HG03342 (cell line): ENCODE data around the gene LRP8.
A peak's percentile ranks its signal among the peaks of the same experiment; 100 is the strongest.

Experiments
- ATAC-seq: cut with Tn5 transposase; IDR thresholded peaks from one replicate; pipeline ENCODE4 v1.9.1; 2021; ENCODE audit warnings: mild to moderate bottlenecking, moderate library complexity; ENCODE audit not compliant: unreplicated experiment

Gene LRP8

DNA sequence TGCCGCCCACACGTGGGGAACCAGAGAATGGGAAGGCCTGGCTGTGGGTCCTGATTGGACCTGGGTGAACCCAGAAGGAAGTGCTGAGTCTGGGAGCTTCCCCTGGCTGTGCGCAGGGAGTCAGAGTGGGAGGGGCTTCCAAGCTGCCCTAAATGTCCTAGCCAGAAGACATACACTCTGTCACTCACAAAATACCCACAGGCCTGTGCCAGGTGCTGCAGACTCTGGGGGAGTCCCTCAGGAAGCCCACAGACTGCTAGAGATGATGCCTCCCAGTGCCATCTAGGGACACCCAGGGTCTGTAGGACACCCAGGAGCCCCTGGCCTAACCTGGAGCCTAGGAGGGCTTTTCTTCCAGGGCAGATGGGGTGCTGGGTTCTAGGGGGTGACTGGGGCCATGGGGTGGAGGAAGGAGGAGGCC is 33.7 kb upstream of the LRP8 start:
- no peak for ATAC-seq

DNA sequence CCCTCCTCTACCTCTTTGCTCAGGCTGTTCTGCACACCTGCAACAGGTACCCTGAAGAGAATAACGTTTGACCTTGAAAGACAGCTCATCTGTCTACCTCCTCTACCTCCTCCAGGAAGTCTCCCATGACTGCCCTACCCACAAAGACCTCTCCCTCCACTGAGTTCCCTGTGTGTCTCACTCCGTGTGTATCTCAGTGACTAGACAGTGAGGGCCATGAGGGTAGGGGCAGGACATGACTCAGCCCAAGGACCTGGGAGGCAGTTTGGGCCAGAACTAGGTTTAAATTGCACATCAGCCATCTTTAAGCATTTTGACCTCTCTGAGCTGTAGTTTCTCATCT is 32.0 kb upstream of the LRP8 start:
- ATAC-seq: no peak

DNA sequence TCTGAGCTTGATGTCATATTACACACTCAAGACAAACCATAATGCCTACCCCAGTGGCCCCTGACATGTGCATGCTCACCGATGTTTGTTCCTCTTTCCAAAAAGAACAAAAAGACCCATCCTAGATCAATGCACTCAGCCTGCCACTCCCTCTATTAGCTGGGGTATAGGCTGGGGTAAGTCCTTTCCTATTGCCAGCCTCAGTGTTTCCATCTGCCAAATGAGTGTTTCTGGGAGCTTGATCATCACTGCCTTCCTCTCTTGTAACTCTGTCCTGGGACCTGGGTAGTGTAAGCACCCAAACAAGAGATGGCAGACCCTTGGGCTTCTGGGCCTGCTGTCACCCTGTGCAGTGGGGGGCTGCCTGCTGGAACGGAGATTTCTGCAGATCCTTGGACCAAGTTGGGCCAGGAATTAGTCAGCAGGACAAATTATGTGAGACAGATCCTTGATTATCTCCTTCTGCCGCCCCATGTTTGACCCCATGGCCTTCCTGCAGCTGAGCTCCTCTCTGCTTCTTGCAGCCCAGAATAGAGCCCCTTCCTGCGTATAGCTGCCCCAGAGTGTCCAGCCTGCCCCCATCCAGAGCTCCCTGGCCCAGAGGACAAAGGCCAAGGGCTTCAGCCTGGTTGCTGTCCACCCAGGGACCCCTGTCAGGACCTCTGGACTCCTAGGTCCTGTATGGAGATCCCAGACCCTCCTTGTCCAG is 31.5 kb upstream of the LRP8 start:
- no peak for ATAC-seq

DNA sequence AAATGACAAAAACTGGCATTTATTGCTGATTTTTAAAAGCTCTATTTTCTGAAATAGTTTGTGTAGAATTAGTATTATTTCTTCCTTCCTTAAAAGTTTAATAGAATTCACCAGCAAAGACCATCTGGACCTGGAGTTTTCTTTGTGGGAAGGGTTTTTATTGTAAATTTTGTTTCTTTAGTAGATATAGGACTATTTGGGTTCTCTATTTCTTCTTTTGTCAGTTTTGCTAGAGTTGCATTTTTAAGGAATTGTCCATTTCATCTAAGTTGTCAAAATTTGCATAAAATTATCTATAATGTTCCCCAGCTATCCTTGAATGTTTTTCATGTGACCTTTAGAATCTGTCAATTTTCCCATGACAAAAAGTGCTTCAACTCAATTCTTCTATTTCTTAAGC is 28.8 kb upstream of the LRP8 start:
- no peak for ATAC-seq

DNA sequence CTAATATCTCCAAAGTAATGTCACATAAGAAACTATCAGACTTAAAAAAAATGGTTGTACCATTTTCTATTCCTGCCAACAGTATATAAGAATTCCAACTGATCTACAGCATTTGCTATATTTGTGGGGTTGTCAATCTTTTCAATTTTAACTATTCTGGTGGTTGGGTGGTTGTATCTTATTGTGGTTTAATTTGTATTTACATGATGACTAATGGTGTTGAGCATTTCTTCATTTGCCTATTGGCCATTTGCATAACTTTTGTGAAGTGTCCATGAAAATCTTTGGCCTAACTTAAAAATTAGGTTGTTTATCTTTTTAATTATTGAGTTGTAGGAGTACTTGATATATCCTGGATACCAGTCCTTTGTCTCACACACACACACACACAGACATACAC is 26.2 kb upstream of the LRP8 start:
- no peak for ATAC-seq

DNA sequence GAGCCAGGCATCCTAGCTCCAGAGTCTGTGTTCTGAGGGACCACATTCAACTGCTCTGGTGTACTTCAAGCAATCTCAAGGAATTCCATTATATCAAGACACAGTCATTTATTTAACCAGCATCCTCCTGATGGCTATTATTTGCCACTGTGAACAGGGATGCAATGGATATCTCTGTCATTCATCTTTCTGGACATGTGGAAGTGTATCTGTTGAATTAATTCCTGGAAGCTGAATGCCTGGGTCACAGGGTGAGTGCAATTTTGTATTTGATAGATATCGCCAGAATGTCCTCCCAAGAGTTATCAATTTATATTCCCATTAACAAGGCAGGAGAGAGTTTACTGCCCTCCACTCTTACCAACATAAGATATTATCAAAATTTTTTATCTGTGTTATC is 24.7 kb upstream of the LRP8 start:
- ATAC-seq: no peak

DNA sequence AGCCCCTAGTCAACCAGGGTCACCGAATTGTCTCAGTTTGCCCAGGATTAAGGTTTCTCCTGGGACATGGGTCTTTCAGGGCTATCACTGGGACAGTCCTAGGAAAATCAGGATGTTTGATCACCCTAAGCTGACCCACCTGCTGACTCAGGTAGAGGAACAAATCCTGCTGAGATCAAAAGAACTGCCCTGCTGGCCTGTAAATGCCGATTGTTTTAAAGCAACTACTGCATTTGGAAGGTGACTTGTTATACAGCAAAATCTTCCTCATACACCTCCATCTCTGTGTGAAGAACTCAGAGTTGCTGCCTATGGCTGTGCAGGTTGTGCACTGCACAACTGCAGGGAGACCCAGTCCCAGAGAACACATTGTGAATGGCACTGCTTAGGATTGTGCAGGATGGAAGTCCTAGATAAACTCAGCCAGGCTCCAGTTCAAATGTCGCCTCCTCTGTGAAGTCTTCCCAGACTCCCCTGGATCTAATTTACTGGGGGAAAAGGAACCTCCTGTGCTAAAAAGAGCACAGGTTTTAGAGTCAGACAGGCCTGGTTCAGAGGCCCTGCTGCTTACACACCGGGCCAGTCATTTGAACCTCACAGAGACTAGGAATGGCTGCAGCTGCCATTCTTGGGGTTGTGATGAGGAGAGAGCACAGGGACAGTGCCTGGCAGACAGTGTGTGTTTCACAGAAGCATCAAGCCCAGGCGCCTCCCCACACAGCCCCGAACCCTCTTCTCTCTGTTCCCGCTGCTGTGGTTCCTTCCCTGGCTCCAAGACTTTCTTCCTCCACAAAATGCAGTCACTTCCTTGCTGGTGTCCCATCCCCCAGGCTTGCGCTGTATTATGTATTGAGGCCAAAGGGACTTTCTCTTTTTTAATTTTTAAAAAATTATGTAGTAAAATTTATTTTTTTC is 23.2 kb upstream of the LRP8 start:
- no peak for ATAC-seq

DNA sequence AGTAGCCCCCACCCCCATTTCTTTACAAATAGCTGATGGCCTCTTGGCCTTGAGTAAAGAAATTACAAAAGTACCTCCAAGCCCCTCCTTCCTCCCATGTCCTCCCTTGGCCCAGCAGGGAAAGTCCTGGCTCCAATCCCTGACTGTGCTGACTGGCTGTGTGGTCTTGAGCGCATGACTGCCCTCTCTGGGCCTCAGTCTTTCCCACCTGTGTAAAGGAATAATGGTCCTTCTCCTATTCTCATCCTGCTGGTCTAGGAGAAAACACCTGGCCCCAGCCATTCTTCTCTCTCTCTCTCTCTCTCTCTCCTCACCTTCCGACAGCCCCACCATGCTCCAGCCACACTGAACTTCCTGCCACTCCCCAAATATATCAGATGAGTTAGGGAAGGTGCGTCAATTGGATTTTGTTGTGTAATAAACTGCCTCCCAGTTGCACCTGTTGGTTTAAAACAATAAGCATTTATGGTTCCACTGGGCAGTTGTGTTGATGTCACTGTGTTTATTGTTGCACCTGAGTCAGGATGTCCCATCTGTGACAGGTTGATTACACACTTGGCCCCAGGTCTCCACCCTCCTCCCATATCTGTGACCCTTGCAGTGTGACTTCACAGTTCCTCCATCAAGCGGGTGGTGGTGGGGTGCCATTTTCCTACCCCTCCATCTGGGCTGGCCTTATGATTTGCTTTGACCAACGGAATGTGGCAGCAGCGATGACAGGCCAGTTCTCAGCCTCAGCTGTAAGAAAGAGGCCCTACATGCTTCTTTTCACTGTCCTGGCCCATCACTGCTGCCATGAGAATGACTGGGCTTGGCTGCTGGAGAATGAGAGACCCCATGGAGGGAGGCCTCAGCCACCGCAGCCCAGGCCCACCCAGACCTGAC is 22.3 kb upstream of the LRP8 start:
- no peak for ATAC-seq

DNA sequence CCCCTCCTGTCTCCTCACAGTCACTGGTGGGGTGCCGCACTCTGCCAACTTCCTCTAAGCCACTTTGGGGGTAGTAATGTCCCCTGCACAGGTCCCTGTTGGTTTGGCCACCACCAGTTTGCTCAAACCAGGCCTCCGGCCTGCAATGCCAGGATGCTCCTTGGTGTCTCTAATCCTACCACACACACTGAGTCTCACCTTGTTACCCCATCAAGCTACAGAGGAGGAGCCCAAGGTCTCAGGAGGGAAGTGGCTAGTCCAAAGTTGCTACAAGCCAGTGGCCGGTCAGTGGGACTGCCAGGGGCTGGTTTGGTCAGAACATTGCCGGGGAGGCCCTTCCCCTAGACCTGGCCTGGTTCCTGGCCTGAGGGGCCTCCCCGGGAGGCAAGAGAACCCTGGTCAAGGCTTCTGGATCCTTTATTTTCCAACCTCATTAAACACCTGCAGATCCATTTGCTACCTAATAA is 21.5 kb upstream of the LRP8 start:
- no peak for ATAC-seq

DNA sequence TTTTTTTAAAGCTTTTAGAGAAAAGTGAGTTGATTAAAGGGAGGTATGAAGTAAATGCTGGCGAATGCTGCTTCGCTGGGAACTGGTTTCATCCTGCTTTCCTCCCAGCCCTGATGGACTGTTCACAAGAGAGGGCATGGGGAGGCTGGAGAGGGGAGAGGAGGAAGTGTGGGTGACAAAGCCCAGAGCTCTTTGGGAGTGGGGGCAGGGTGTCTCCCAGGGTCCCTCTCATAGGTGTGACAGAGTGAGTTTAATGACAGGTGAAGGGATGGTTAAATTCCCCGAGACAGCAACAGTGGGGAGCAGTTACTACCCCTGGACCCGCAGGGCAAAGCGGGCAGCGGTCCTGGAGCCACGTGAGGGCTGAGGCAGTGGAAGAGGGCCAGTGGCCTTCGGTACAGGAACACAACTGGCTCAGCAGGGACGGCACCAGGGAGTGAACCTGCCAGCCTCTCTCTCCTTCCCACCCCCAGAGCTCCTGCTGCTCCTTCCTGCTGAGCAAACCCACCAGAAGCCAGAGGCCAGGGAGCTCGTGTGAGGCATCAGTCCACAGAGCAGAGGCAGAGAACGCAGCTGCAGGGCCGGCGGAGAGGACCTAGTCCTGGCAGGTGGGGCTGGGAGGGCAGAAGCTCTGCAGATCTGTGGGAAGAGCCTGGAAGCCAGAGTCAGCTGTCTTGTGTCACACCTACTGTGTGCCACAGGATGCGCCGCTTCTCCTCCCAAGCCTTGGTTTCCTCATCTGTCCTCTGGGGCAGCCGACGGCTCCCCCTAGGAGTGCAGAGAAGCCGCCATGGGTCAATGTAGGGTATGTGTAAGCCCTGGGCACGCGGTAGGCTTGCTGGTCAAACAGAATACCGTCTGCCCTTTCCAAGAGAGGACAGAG is 20.9 kb upstream of the LRP8 start:
- no peak for ATAC-seq

DNA sequence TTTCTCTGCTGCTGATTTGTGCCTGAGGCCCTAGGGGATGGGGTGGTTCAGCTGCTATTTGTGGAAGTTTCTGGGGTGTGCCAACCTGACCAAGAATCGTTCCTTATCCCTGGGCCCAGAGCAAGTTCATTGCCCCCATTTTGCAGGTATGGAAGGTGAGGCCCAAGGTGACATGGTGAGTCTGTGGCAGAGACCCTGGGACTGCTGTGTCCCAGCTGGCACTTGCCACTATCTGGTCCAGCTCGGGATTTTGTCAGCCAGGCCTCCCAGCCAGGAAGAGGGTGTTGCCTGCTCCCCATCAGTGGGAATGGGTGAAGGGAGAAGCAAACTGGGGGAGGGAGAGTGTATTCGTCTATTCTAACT is 18.9 kb upstream of the LRP8 start:
- ATAC-seq: no peak

DNA sequence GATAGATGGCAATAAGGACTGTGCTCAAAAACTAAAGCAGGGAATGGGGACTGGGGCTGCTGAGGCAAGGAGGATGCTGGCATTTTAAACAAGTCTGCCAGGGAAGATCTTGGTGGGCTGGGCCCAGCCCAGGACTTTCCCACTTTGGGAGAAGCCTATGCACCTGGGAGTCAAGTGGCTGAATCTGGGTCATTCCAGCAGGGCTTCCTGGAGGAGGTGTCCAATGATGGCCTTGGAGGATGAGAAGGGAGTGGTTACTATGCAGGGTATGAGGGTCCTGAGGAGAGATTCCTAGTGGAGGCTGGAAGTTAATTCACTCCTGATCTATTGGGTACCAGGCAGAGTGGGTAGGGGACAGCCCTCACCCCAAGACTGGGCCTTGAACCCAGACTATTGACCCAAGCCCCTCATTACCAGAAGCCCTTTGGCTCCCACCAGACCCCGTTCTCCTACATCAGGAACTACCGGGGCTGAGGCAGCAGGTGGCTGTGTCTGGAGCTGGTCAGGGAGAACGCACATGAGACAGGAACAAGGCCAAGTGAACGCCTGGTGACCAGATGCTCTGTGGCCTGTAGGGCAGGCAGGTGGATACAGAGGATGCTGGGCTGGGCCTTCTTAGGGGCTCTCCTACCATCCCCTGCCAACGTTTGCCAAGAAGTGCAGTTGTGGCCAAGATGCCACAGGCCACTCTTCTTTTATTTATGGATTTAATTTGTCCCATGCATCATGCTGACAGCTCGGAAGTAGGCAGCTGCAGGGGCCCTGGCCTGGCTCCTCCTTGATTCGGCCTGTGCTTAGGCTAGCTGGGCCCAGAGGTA is 18.3 kb upstream of the LRP8 start:
- no peak for ATAC-seq

DNA sequence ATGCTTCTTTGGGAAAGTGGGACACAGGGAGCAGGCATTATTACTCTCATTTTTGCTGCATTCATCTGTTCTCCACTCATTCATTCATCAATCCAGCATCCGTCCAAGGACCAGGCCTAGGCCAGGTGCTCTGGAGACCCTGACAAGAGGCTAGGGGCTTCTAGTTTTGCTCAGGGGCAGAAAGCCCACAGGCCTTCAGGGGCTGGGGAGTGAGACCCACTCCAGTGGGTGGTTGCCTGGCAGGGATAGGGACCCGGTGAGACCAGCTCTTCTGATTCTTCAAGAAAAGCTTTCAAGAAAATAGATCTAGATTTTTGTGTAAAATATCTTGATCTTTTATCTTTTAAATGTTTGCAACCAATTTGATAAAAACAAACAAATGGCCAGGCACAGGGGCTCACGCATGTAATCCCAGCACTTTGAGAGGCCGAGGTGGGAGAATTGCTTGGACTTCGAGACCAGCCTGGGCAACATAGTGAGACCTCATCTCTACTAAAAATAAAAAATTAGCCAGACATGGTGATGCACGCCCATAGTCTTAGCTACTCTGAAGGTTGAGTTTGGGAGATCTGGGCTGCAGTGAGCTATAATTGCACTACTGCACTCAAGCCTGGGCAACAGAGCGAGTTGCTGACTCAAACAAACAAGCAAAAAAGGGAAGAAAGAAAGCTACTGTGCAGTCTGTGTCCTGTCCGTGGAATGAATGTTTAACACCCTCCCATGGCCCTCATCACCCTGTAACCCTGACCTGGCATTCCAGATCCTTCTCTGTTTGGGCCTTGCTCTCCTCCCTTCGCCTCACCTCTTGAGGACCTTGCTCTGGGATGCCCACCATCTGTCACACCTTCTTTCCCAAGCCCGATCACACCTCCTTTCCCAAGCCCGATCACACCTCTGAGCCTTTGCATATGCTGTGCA is 17.3 kb upstream of the LRP8 start:
- ATAC-seq: peak; percentile 96

DNA sequence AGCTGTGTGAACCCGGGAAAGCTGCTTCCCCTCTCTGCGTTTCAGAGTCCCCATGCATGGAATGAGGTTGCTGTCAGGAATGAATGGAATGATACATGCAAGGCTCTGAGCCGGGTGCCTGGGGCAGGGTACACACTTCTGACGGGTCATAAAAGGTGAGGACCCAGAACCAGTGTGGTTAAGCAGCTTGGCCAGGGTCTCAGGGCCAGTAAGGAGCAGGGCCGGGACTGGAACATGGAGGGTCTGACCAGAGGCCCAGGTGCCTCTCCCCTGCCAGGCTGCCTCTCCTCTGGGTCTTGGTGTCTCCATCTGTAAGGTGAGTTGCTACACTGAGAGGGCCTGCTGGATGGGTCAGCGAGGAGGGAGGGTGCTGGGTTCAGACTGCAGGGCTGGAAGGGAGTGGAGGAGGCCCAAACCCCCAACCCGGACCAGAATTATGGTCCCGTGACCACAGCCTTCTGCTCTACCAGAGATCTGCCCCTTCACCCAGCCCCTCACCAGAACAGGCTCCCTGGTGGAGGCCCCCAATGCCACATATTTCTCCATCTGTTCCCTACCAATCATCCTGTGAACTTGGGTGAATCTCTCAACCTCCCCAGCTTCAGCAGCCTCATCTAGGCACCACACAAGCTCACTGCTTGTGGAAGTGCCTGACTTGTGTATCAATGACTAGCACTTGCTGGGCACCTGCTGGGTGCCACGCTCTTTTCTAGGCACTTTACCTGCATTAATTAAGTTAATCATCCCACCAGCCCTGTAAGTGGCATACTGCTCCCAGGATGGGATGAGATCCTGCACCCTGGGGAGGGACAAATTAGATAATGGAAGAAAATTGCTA is 16.2 kb upstream of the LRP8 start:
- ATAC-seq: no peak

DNA sequence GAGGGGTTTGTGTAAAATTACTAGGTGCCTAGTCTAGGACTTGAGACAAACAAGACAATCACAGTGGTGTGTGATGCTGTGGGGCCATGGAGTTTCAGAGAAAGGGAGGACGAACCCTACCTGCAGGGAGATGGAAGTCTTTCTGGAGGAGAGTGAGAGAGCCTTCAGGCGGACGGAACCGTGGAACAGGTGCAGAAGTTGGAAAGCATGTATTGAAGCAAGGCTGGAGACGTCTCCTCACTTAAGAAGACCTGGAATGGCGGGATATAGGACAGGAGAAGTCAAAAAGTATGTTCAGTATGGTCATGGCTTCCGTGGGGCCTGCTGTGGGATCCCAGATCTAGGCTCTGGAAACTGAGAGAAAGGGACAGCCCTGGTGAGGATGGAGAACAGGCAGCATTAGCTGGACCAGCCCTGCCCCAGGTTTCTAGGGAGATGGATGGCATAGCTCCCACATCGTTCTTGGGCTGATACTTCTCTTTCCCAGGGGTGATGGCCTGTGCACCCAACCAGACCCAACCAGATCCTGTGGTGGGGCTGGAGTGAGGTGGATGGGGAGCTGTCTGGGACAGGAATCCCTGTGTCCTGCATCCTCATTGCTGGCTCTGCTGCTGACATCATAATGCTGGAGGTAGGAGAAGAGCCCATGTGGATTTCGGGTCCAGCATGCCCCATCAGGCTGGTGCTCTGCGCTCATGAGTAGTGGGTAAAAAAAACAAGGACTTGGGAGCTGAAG is 15.0 kb upstream of the LRP8 start:
- ATAC-seq: no peak

DNA sequence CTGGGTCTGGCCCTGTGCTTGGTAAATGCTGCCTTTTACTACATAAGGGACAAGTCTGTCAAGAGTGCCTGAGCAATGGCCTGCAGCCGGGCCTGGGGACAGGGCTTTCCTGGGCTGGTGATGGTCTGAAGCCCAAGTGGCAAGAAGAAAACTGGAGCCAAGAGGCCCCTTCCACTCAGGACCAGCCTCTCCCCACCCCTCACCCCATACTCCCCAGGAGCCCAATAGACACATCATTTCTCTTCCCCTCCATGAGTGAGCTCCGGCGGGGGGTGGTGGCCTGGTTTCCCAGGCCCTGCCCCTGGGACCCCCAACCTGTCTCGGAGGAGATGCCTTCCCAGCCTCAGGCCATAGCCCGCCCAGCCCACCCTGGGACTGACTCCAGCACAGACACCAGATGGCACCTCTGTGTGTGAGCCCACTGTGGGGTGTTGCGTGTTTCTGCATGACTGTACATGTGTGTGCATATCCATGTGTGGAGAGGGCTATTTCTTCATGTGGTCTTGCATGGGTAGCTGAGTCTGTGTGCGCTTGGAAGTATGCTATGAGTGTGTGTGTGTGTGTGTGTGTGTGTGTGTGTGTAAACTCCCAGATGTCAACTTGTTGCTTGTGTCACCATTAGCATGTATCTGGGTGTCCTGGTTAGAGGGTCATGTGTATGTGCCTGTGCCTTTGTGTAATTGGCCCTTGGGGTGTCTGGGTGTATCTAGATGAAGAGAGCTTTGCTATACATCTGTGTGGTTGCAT is 14.3 kb upstream of the LRP8 start:
- ATAC-seq: no peak
